ENCODE data around the gene CLEC20A.

- TF ChIP-seq EZH2 (IDR thresholded peaks at IDR 0.05) (no peak), POLR2AphosphoS5 (IDR thresholded peaks at IDR 0.05; ENCODE audit: borderline replicate concordance, low read depth, low read length) (no peak), FOXP2 (optimal IDR thresholded peaks at IDR 0.05; ENCODE audit: control extremely low read depth, extremely low read length, insufficient read depth) (no peak)
Observed at GRCh38 chr1:178434899-178435435, 61.8 kb downstream of the CLEC20A start.

All from SK-N-MC (cell line).